HL-60 (cell line): ENCODE results near the gene MON2.

ENCODE experiments used
- DNase-seq, 2 experiments: peaks; one replicate each; pipeline ENCODE4 v3.0.0-alpha.2; 2010 to 2020; ENCODE audit warnings: low read depth in 1 of 2, low spot score in 1 of 2
- H3K27ac ChIP-seq: fragments of 250-450 bp; sonication (Bioruptor Pico); replicated peaks from 2 replicates; pipeline ENCODE4 v1.5.1; 2020; ENCODE audit warnings: mild to moderate bottlenecking, moderate library complexity
- H3K27me3 ChIP-seq: fragments of 250-450 bp; sonication (Bioruptor Pico); 2 replicates; pipeline ENCODE4 v1.5.1; 2021; ENCODE audit warnings: mild to moderate bottlenecking, moderate library complexity; ENCODE audit not compliant: insufficient read depth, poor library complexity, severe bottlenecking
- H3K4me3 ChIP-seq: replicated peaks from 2 replicates; pipeline ENCODE4 v1.5.1; 2011; ENCODE audit warnings: mild to moderate bottlenecking, control low read depth, low read length; ENCODE audit not compliant: insufficient read depth
- CTCF ChIP-seq: IDR thresholded peaks from one replicate; pipeline ENCODE4 v1.5.1; 2011; ENCODE audit warnings: low read length, control low read depth, inconsistent platforms; ENCODE audit not compliant: insufficient read depth
- GABPA ChIP-seq: IDR thresholded peaks from 2 replicates; pipeline ENCODE4 v1.6.1; 2012; ENCODE audit warnings: low read depth
- POLR2AphosphoS5 ChIP-seq: IDR thresholded peaks from 2 replicates; pipeline ENCODE4 v1.6.1; 2012; ENCODE audit warnings: low read depth
- REST ChIP-seq: IDR thresholded peaks from 2 replicates; pipeline ENCODE4 v1.6.1; 2012; ENCODE audit warnings: low read depth; ENCODE audit not compliant: insufficient replicate concordance
- SPI1 ChIP-seq: IDR thresholded peaks from 2 replicates; pipeline ENCODE4 v1.6.1; 2012; ENCODE audit warnings: low read depth, mild to moderate bottlenecking, borderline replicate concordance

The MON2 gene

DNA sequence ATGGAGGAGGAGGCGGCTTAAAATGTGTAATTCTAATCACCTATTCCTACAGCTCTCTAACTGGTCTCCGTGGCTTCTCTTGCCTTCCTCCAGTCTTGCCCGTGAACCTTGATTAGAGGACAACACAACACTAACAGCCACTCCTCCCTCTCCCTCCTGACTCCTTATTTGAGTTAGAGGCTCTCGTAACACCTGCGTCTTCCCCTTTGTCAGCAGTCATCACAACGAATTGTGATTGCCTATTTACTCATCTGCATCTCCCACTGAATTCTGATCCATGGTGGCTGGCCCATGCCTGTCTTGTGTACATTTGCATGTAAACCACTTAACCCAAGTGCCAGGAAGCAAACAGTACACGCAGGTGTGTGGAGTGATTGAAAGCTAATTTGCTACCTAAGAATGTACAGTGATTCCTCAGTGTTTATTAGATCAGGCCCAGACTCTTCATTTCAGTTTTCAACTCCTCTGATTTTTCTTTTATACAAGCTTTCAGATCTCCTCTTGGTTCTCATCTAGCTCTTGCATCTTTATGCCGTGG lies 154.5 kb downstream of the MON2 start:
- no peak for DNase-seq
- no peaks in the 10 kb centered on the region for H3K27me3 ChIP-seq
- H3K4me3 ChIP-seq = no peak overlapping the region
- H3K27ac ChIP-seq = no peak overlapping the region
- TF ChIP-seq SPI1 (no peak), POLR2AphosphoS5 (no peak), CTCF (no peak), REST (no peak)

- DNase-seq = no peak
- H3K27ac ChIP-seq = no peak overlapping the region
- H3K4me3 ChIP-seq = no peak overlapping the region
- H3K27me3 ChIP-seq = no peaks in the 10 kb centered on the region
- TF ChIP-seq CTCF = no peak
- TF ChIP-seq SPI1 = no peak
- no peak for TF ChIP-seq POLR2AphosphoS5
- no peak for TF ChIP-seq REST
- no peak for TF ChIP-seq GABPA
Measured at GRCh38 chr12:62622177-62622576, 155.6 kb downstream of the MON2 start.

DNA sequence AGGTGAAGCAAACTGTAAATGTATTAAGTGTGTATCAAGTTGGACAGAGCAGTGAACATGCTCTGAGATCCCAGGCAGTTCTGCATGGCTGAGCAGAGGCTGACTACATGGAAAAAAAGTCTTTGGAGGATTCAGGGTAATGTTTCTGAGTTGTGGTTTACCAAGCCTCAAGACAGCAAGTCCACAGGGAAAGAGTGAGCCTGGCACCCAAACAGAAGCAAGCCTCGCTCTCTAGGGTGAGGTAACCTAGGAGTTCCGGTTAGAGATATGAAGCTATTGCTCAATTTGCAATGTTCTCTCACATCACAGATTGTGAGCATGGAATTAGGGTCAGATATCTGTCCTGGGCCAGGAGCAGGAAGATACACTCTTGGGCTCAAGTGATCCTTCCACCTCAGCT lies 158.6 kb downstream of the MON2 start:
- DNase-seq = peak; percentile 81 to 86
- TF ChIP-seq GABPA (no peak), POLR2AphosphoS5 (peak; percentile 35; the same call in 1 of the 2 replicates)

GRCh38 chr12:62627181-62627580 lies 160.6 kb downstream of the MON2 start:
- Histone ChIP-seq H3K27me3 (no peaks in the 10 kb centered on the region), H3K27ac (no peak overlapping the region), H3K4me3 (no peak overlapping the region)
- DNase-seq = peak in 1 of 2 experiments; percentile 13
- TF ChIP-seq POLR2AphosphoS5 = no peak
- TF ChIP-seq REST = no peak
- TF ChIP-seq GABPA = no peak
- TF ChIP-seq SPI1 = no peak
- no peak for TF ChIP-seq CTCF

More for the DNA sequence above, 158.6 kb downstream of the MON2 start:
- Histone ChIP-seq H3K27ac (no peak overlapping the region), H3K27me3 (no peaks in the 10 kb centered on the region), H3K4me3 (no peak overlapping the region)
